H1 (cell line): ENCODE results near the gene ARMC3. TPM values are rescaled to one million over a fixed set of nuclear protein-coding genes. Genes with fewer than 3 reads are reported as not detected.

ENCODE experiments used
- CTCF ChIA-PET: fragments of 300-600 bp; sonication (Branson Sonifier 250); formaldehyde crosslinking; loops from one replicate; lab custom pipeline; 2021; ENCODE audit not compliant: partially characterized antibody; lab: Charles Lee
- POLR2A ChIA-PET: fragments of 300-600 bp; sonication (Branson Sonifier 250); formaldehyde crosslinking; loops from one replicate; lab custom pipeline; 2021; ENCODE audit warnings: inconsistent platforms; ENCODE audit not compliant: partially characterized antibody; lab: Charles Lee
- DNase-seq, 2 experiments: peaks; one replicate each; pipeline versions ENCODE4 v3.0.0 to v3.0.0-alpha.2; 2010 to 2022; ENCODE audit warnings: low spot score in 2 of 2, low read depth in 1 of 2, mixed read lengths in 1 of 2
- FAIRE-seq: peaks from 2 replicates; lab custom pipeline; 2011; peaks lifted over from hg19 to GRCh38; lab: Jason Lieb, UNC
- H2AFZ ChIP-seq: 2 replicates; pipeline ENCODE4 v1.8.1; 2012; ENCODE audit warnings: low read length, inconsistent platforms
- H2AK5ac ChIP-seq: 2 replicates; pipeline ENCODE4 v1.6.1; 2013; ENCODE audit warnings: low read depth, low read length
- H2BK120ac ChIP-seq: replicated peaks from 2 replicates; pipeline ENCODE3; 2013; ENCODE audit warnings: low read depth, low read length, inconsistent platforms
- H2BK12ac ChIP-seq: 2 replicates; pipeline ENCODE4 v1.6.1; 2013; ENCODE audit warnings: low read depth, low read length
- H2BK15ac ChIP-seq: 2 replicates; pipeline ENCODE4 v1.6.1; 2013; ENCODE audit warnings: low read length
- H2BK20ac ChIP-seq: 2 replicates; pipeline ENCODE4 v1.6.1; 2013; ENCODE audit warnings: low read length
- H2BK5ac ChIP-seq: 2 replicates; pipeline ENCODE4 v1.6.1; 2013; ENCODE audit warnings: low read depth, low read length
- H3K14ac ChIP-seq: 2 replicates; pipeline ENCODE4 v1.6.1; 2013; ENCODE audit warnings: inconsistent platforms; ENCODE audit not compliant: insufficient read length
- H3K18ac ChIP-seq: 2 replicates; pipeline ENCODE4 v1.6.1; 2013; ENCODE audit warnings: low read length; ENCODE audit errors: extremely low read depth
- H3K23ac ChIP-seq: 2 replicates; pipeline ENCODE4 v1.6.1; 2013; ENCODE audit warnings: inconsistent platforms; ENCODE audit not compliant: insufficient read length
- H3K23me2 ChIP-seq: 2 replicates; pipeline ENCODE4 v1.6.1; 2013; ENCODE audit warnings: low read depth, low read length
- H3K27ac ChIP-seq: 2 replicates; pipeline ENCODE4 v1.6.1; 2011; ENCODE audit warnings: low read depth, low read length, inconsistent platforms
- H3K27me3 ChIP-seq, 4 experiments: replicated peaks in 1 of 4; 1 replicate in 1 of 4; 2 replicates in 3 of 4; pipeline versions ENCODE4 v1.6.1 to v1.8.1; 2011 to 2013; ENCODE audit warnings: low read length in 3 of 4, mild to moderate bottlenecking in 3 of 4, inconsistent platforms in 2 of 4, mixed read lengths in 2 of 4, moderate library complexity in 1 of 4; ENCODE audit not compliant: control insufficient read depth in 3 of 4, insufficient read depth in 3 of 4; ENCODE audit errors: extremely low read depth in 1 of 4
- H3K36me3 ChIP-seq, 4 experiments: 2 replicates each; pipeline versions ENCODE4 v1.6.1 to v1.8.1; 2011 to 2013; ENCODE audit warnings: mild to moderate bottlenecking in 4 of 4, low read length in 3 of 4, moderate library complexity in 2 of 4, control low read depth in 1 of 4, inconsistent platforms in 1 of 4; ENCODE audit not compliant: insufficient read depth in 4 of 4, control insufficient read depth in 2 of 4
- H3K4ac ChIP-seq: replicated peaks from 2 replicates; pipeline ENCODE3; 2013; ENCODE audit warnings: low read length, low read depth, mixed read lengths, inconsistent platforms; ENCODE audit not compliant: insufficient read length
- H3K4me1 ChIP-seq, 4 experiments: replicated peaks in 1 of 4; 1 replicate in 1 of 4; 2 replicates in 3 of 4; pipeline versions ENCODE4 v1.6.1 to v1.8.1; 2011 to 2013; ENCODE audit warnings: low read length in 3 of 4, inconsistent platforms in 2 of 4, mixed read lengths in 1 of 4; ENCODE audit not compliant: insufficient read depth in 4 of 4, control insufficient read depth in 3 of 4
- H3K4me2 ChIP-seq, 2 experiments: 2 replicates each; pipeline versions ENCODE4 v1.6.1 to v1.8.1; 2011 to 2013; ENCODE audit warnings: low read depth in 2 of 2, low read length in 2 of 2, control low read depth in 1 of 2, inconsistent platforms in 1 of 2, mild to moderate bottlenecking in 1 of 2; ENCODE audit not compliant: insufficient read depth in 1 of 2
- H3K4me3 ChIP-seq, 4 experiments: fragments of 200-600, 300-600 bp in 1 of 4; sonication (generic), shearing (Covaris generic), sonication (Bioruptor Twin) in 1 of 4; 2 replicates each; pipeline versions ENCODE4 v1.5.1 to v1.8.1; 2011 to 2016; ENCODE audit warnings: low read length in 4 of 4, low read depth in 3 of 4, control low read depth in 2 of 4, inconsistent platforms in 2 of 4, mild to moderate bottlenecking in 2 of 4, mixed read lengths in 1 of 4, moderate library complexity in 1 of 4; ENCODE audit not compliant: insufficient read depth in 2 of 4; ENCODE audit errors: extremely low read depth in 1 of 4
- H3K56ac ChIP-seq: replicated peaks from 2 replicates; pipeline ENCODE3; 2013; ENCODE audit warnings: low read depth, mild to moderate bottlenecking, mixed read lengths, low read length, inconsistent platforms; ENCODE audit not compliant: insufficient read length
- H3K79me1 ChIP-seq: 2 replicates; pipeline ENCODE4 v1.6.1; 2013; ENCODE audit warnings: low read depth, low read length, control low read depth
- H3K79me2 ChIP-seq, 2 experiments: 2 replicates each; pipeline versions ENCODE4 v1.6.1 to v1.8.1; 2012 to 2013; ENCODE audit warnings: low read length in 2 of 2, mild to moderate bottlenecking in 2 of 2, inconsistent platforms in 1 of 2; ENCODE audit not compliant: insufficient read depth in 2 of 2, control insufficient read depth in 1 of 2
- H3K9ac ChIP-seq, 4 experiments: replicated peaks in 1 of 4; 1 replicate in 1 of 4; 2 replicates in 3 of 4; pipeline versions ENCODE4 v1.6.1 to v1.8.1; 2011 to 2013; ENCODE audit warnings: low read depth in 3 of 4, low read length in 3 of 4, control low read depth in 2 of 4, mild to moderate bottlenecking in 2 of 4, moderate library complexity in 2 of 4, inconsistent platforms in 1 of 4; ENCODE audit errors: extremely low read depth in 1 of 4
- H3K9me3 ChIP-seq, 2 experiments: 2 replicates each; pipeline versions ENCODE4 v1.6.1 to v1.8.1; 2012 to 2013; ENCODE audit warnings: mild to moderate bottlenecking in 2 of 2, moderate library complexity in 2 of 2, control low read depth in 1 of 2, inconsistent platforms in 1 of 2, low read depth in 1 of 2, low read length in 1 of 2, mixed read lengths in 1 of 2; ENCODE audit not compliant: insufficient read depth in 2 of 2
- H4K20me1 ChIP-seq, 2 experiments: replicated peaks in 1 of 2; 2 replicates each; pipeline versions ENCODE3 to v1.8.1; 2011 to 2013; ENCODE audit warnings: inconsistent platforms in 2 of 2, low read length in 2 of 2, mild to moderate bottlenecking in 1 of 2; ENCODE audit not compliant: insufficient read depth in 2 of 2, control insufficient read depth in 1 of 2
- H4K5ac ChIP-seq: 2 replicates; pipeline ENCODE4 v1.6.1; 2013; ENCODE audit warnings: low read length, low read depth, mixed read lengths, inconsistent platforms; ENCODE audit not compliant: insufficient read length
- H4K8ac ChIP-seq: 2 replicates; pipeline ENCODE4 v1.8.0; 2013; ENCODE audit warnings: mild to moderate bottlenecking, moderate library complexity, low read length, inconsistent platforms; ENCODE audit not compliant: insufficient read depth; ENCODE audit errors: extremely low read depth
- H4K91ac ChIP-seq: replicated peaks from 2 replicates; pipeline ENCODE3; 2013; ENCODE audit warnings: low read length, mixed read lengths, inconsistent platforms; ENCODE audit not compliant: insufficient read length
- ATF2 ChIP-seq: IDR thresholded peaks from 2 replicates; pipeline ENCODE4 v1.6.1; 2012; ENCODE audit warnings: low read length, inconsistent platforms
- ATF3 ChIP-seq: IDR thresholded peaks from 2 replicates; pipeline ENCODE4 v1.6.1; 2011; ENCODE audit warnings: low read depth, mild to moderate bottlenecking, low read length; ENCODE audit not compliant: insufficient read depth
- NRF1 ChIP-seq: IDR thresholded peaks from 2 replicates; pipeline ENCODE4 v1.6.1; 2011; ENCODE audit warnings: mild to moderate bottlenecking, low read depth, low read length, improper control_type of control experiment
- RAD21 ChIP-seq, 2 experiments: IDR thresholded peaks in 1 of 2; conservative IDR thresholded peaks in 1 of 2; 2 replicates each; pipeline ENCODE4 v1.6.1; 2011; ENCODE audit warnings: low read depth in 2 of 2, low read length in 2 of 2, improper control_type of control experiment in 1 of 2, inconsistent platforms in 1 of 2, mild to moderate bottlenecking in 1 of 2, moderate library complexity in 1 of 2
- RBBP5 ChIP-seq: IDR thresholded peaks from 2 replicates; pipeline ENCODE4 v1.7.1; 2012; ENCODE audit warnings: low read depth, mild to moderate bottlenecking, inconsistent platforms, low read length, moderate library complexity, borderline replicate concordance
- RXRA ChIP-seq: IDR thresholded peaks from 2 replicates; pipeline ENCODE4 v1.6.1; 2011; ENCODE audit warnings: low read depth, mild to moderate bottlenecking, low read length, moderate library complexity; ENCODE audit not compliant: insufficient read depth
- TAF1 ChIP-seq: IDR thresholded peaks from 2 replicates; pipeline ENCODE4 v1.6.1; 2011; ENCODE audit warnings: mild to moderate bottlenecking, low read depth, low read length
- USF2 ChIP-seq: IDR thresholded peaks from 2 replicates; pipeline ENCODE4 v1.6.1; 2011; ENCODE audit warnings: low read length, improper control_type of control experiment
- WGBS, 2 experiments: shearing (Covaris generic) in 1 of 2; methylation state at CpG; one replicate each; pipeline versions ENCODE4 v1.1.6 to v1.1.7; 2013 to 2015; ENCODE audit warnings: low lambda C conversion rate in 2 of 2, mixed read lengths in 2 of 2, inconsistent platforms in 1 of 2, low coverage in 1 of 2, missing lambda C conversion rate in 1 of 2; ENCODE audit not compliant: insufficient replicate concordance in 2 of 2, insufficient coverage in 1 of 2, insufficient read length in 1 of 2; ENCODE audit errors: extremely low coverage in 1 of 2, missing lambda C conversion rate in 1 of 2; 5-methylcytosine and 5-hydroxymethylcytosine counted together
- polyA plus RNA-seq, 7 experiments: library from polyadenylated mRNA; depleted of rRNA in 3 of 7; stranded (reverse) in 5 of 7; unstranded in 2 of 7; fragments of >200 nt in 5 of 7; fragments of 200-250 nt in 2 of 7; gene quantifications; 1 replicate in 5 of 7; 2 replicates in 1 of 7; 4 replicates in 1 of 7; pipeline versions ENCODE4 v1.2.1 to v1.2.3, GENCODE V29; 2011 to 2013; ENCODE audit warnings: missing spikeins in 2 of 7, mixed read lengths in 2 of 7
- total RNA-seq: library from RNA; stranded (reverse); fragmentation: NEBNext Ultra II Directional; extraction: Animal tissue kit (Norgen Biotek cat#: 25700); gene quantifications from 2 replicates; pipeline ENCODE4 v1.2.1, GENCODE V29; 2021

Gene ARMC3
- total and polyA plus RNA-seq, 2 of the 8 experiments (the other 6 are each of a cell fraction or from before 2014, with no cell fraction given) = 0.15 TPM

- no peak overlapping the region for H3K4me3 ChIP-seq
- no peak for FAIRE-seq
- H3K27me3 ChIP-seq = no peaks in the 10 kb centered on the region
- no peak overlapping the region for H3K18ac ChIP-seq
- no peak overlapping the region for H2BK5ac ChIP-seq
- H4K8ac ChIP-seq = no peak overlapping the region
- no peak overlapping the region for H3K14ac ChIP-seq
- no peak overlapping the region for H2BK15ac ChIP-seq
- no peak overlapping the region for H2AFZ ChIP-seq
- TF ChIP-seq NRF1 = no peak
- no peak for TF ChIP-seq ATF3
- TF ChIP-seq USF2 = no peak
- no peak for TF ChIP-seq ATF2
- TF ChIP-seq RAD21 (IDR thresholded peaks at IDR 0.05 in 1 of 2, conservative IDR thresholded peaks at IDR 0.05 in 1 of 2; ENCODE audit: low read depth in 2 of 2, low read length in 2 of 2) = no peak
- TF ChIP-seq RXRA = no peak
- TF ChIP-seq TAF1 = no peak
- TF ChIP-seq RBBP5 = no peak
- no peak overlapping the region for H3K23ac ChIP-seq
- H3K56ac ChIP-seq = no peak overlapping the region
- CTCF ChIA-PET = no interaction called here
- no peaks in the 10 kb centered on the region for H3K4me1 ChIP-seq
- no peaks in the 10 kb centered on the region for H3K23me2 ChIP-seq
- no peak overlapping the region for H3K9ac ChIP-seq
- no peak overlapping the region for H2BK12ac ChIP-seq
- H3K79me1 ChIP-seq = no peaks in the 10 kb centered on the region
- H2BK120ac ChIP-seq = no peak overlapping the region
- WGBS, 2 experiments = 80% methylated on average over 4 of the region's 4 CpGs; no CpG with 5 or more reads in 1 of the 2 experiments
- H3K79me2 ChIP-seq = no peaks in the 10 kb centered on the region
- no peak overlapping the region for H3K4me2 ChIP-seq
- H2AK5ac ChIP-seq = no peak overlapping the region
- no peak for DNase-seq
- no peak overlapping the region for H3K27ac ChIP-seq
- no peak overlapping the region for H4K91ac ChIP-seq
- no peak overlapping the region for H2BK20ac ChIP-seq
- H3K36me3 ChIP-seq = no peaks in the 10 kb centered on the region; a peak in 1 of 8 replicates
- no peak overlapping the region for H4K5ac ChIP-seq
- H3K4ac ChIP-seq = no peak overlapping the region
- H4K20me1 ChIP-seq = no peaks in the 10 kb centered on the region
- H3K9me3 ChIP-seq = peaks cover 5 to 6% of the 10 kb centered on the region in 2 experiments; a peak in 1 of 4 replicates
- POLR2A ChIA-PET = no interaction called here
Observed at GRCh38 chr10:22900841-22901601, 26.8 kb upstream of the ARMC3 start.
